CD4-positive, CD25-positive, alpha-beta regulatory T cell (primary cell): ENCODE results near the gene MMUT. TPM values are rescaled to one million over a fixed set of nuclear protein-coding genes. Genes with fewer than 3 reads are reported as not detected.
"Not testable (repeated sequence)": the region's sequence is repeated elsewhere in the genome, so short reads cannot be mapped to it uniquely, and the experiment has no call there.

Experiments
- ATAC-seq, 2 donors: fragments of 150-1000 bp; cut with Tn5 transposase; one replicate each; pipeline ENCODE4 v1.10.0; 2021; ENCODE audit warnings: low read depth in 2 of 2, moderate number of reproducible peaks in 2 of 2, moderate library complexity in 1 of 2
- DNase-seq, 3 donors: peaks; one replicate each; pipeline versions ENCODE4 v3.0.0 to v3.0.0-alpha.2; 2012 to 2022; ENCODE audit warnings: mixed read lengths in 1 of 3
- H3K27ac ChIP-seq: one replicate; pipeline ENCODE4 v1.7.0; 2013; ENCODE audit warnings: mild to moderate bottlenecking, low read length; ENCODE audit not compliant: insufficient read depth, poor library complexity, severe bottlenecking
- H3K27me3 ChIP-seq: one replicate; pipeline ENCODE4 v1.7.0; 2013; ENCODE audit warnings: low read length; ENCODE audit not compliant: control insufficient read depth, insufficient read depth
- H3K36me3 ChIP-seq: one replicate; pipeline ENCODE4 v1.7.0; 2013; ENCODE audit warnings: mild to moderate bottlenecking, low read length, moderate library complexity; ENCODE audit not compliant: control insufficient read depth, insufficient read depth
- H3K4me1 ChIP-seq: 2 replicates; pipeline ENCODE4 v1.7.0; 2013; ENCODE audit warnings: mild to moderate bottlenecking, low read length; ENCODE audit not compliant: insufficient read depth, control insufficient read depth, poor library complexity, severe bottlenecking
- H3K4me3 ChIP-seq: one replicate; pipeline ENCODE4 v1.7.0; 2013; ENCODE audit warnings: low read depth, mild to moderate bottlenecking, low read length, moderate library complexity
- H3K9me3 ChIP-seq, 2 experiments: 1 replicate in 1 of 2; 2 replicates in 1 of 2; pipeline ENCODE4 v1.7.0; 2013; ENCODE audit warnings: low read length in 2 of 2, mild to moderate bottlenecking in 1 of 2, moderate library complexity in 1 of 2; ENCODE audit not compliant: control insufficient read depth in 2 of 2
- H3K27ac Mint-ChIP-seq, 3 donors: one replicate each; pipeline ENCODE4 v1.8.0; 2020 to 2022; ENCODE audit warnings: mild to moderate bottlenecking in 3 of 3, mixed read lengths in 3 of 3, moderate library complexity in 2 of 3
- H3K27me3 Mint-ChIP-seq: one replicate; pipeline ENCODE4 v1.8.0; 2022; ENCODE audit warnings: mild to moderate bottlenecking, mixed read lengths
- H3K36me3 Mint-ChIP-seq: one replicate; pipeline ENCODE4 v1.8.0; 2020; ENCODE audit warnings: mixed read lengths
- H3K4me1 Mint-ChIP-seq, 4 donors: one replicate each; pipeline ENCODE4 v1.8.0; 2020 to 2022; ENCODE audit warnings: mixed read lengths in 4 of 4, mild to moderate bottlenecking in 1 of 4
- H3K4me3 Mint-ChIP-seq, 4 donors: one replicate each; pipeline ENCODE4 v1.8.0; 2020 to 2022; ENCODE audit warnings: mild to moderate bottlenecking in 4 of 4, mixed read lengths in 4 of 4, moderate library complexity in 3 of 4
- H3K9me3 Mint-ChIP-seq, 7 donors: one replicate each; pipeline ENCODE4 v1.8.0; 2020 to 2022; ENCODE audit warnings: mixed read lengths in 7 of 7, mild to moderate bottlenecking in 3 of 7, moderate library complexity in 2 of 7
- polyA plus RNA-seq, 4 donors: library from polyadenylated mRNA; unstranded; fragments of 300-500 nt; fragmentation: Illumina TruSeq; gene quantifications; one replicate each; pipeline ENCODE4 v1.2.3, GENCODE V29; 2021
- total RNA-seq: library from RNA; stranded (reverse); gene quantifications from one replicate; pipeline ENCODE4 v1.2.3, GENCODE V29; 2022

The MMUT gene
- total and polyA plus RNA-seq, 5 donors from 2014 or later = 8.2 to 17.0 (median 11.8) TPM

- no peaks in the 10 kb centered on the region for H3K27me3 Mint-ChIP-seq
- H3K4me1 Mint-ChIP-seq = no peaks in the 10 kb centered on the region
- no peaks in the 10 kb centered on the region for H3K27me3 ChIP-seq
- H3K4me3 Mint-ChIP-seq = no peak overlapping the region
- peaks cover 26% of the 10 kb centered on the region for H3K36me3 ChIP-seq
- DNase-seq (no peak), ATAC-seq (no peak)
- no peak overlapping the region for H3K4me3 ChIP-seq
- no peak overlapping the region for H3K27ac ChIP-seq
- H3K27ac Mint-ChIP-seq = no peak overlapping the region
- no peaks in the 10 kb centered on the region for H3K4me1 ChIP-seq
- peaks cover 56% of the 10 kb centered on the region for H3K36me3 Mint-ChIP-seq
- H3K9me3 Mint-ChIP-seq = no peaks in the 10 kb centered on the region
- H3K9me3 ChIP-seq = no peaks in the 10 kb centered on the region
Observed at GRCh38 chr6:49490633-49491032, 27.6 kb upstream of the MMUT start.

GRCh38 chr6:49483380-49483779 lies 20.3 kb upstream of the MMUT start:
- H3K27ac ChIP-seq, H3K27ac Mint-ChIP-seq, H3K9me3 Mint-ChIP-seq, H3K4me3 ChIP-seq, H3K9me3 ChIP-seq, H3K4me1 Mint-ChIP-seq, H3K27me3 ChIP-seq, H3K4me3 Mint-ChIP-seq, H3K4me1 ChIP-seq, ATAC-seq, DNase-seq, H3K36me3 ChIP-seq, H3K27me3 Mint-ChIP-seq: not testable (repeated sequence)
- H3K36me3 Mint-ChIP-seq = peaks cover 31% of the 10 kb centered on the region

- H3K27me3 ChIP-seq, H3K4me3 ChIP-seq, H3K4me3 Mint-ChIP-seq, H3K27ac Mint-ChIP-seq, H3K27ac ChIP-seq, H3K27me3 Mint-ChIP-seq, H3K4me1 Mint-ChIP-seq, H3K4me1 ChIP-seq, H3K9me3 ChIP-seq, H3K36me3 ChIP-seq, ATAC-seq, DNase-seq: not testable (repeated sequence)
- H3K9me3 Mint-ChIP-seq = peaks cover 0 to 12% (median 0%) of the 10 kb centered on the region in 7 donors
- H3K36me3 Mint-ChIP-seq = peaks cover 25% of the 10 kb centered on the region
Observed at GRCh38 chr6:49481846-49482245, 18.8 kb upstream of the MMUT start.

- H3K4me1 Mint-ChIP-seq = no peaks in the 10 kb centered on the region
- ATAC-seq (no peak), DNase-seq (no peak)
- Histone ChIP-seq H3K4me3 (no peak overlapping the region), H3K27ac (no peak overlapping the region), H3K9me3 (no peaks in the 10 kb centered on the region), H3K27me3 (no peaks in the 10 kb centered on the region), H3K4me1 (no peaks in the 10 kb centered on the region), H3K36me3 (no peaks in the 10 kb centered on the region)
- H3K27me3 Mint-ChIP-seq = no peaks in the 10 kb centered on the region
- no peak overlapping the region for H3K4me3 Mint-ChIP-seq
- H3K9me3 Mint-ChIP-seq = peaks cover 0 to 12% (median 0%) of the 10 kb centered on the region in 7 donors
- no peak overlapping the region for H3K27ac Mint-ChIP-seq
- H3K36me3 Mint-ChIP-seq = peaks cover 29% of the 10 kb centered on the region
Observed at GRCh38 chr6:49479308-49479970, 16.4 kb upstream of the MMUT start.

- not testable (repeated sequence) for H3K4me3 ChIP-seq, H3K4me1 ChIP-seq, H3K27ac Mint-ChIP-seq, H3K27me3 ChIP-seq, H3K27ac ChIP-seq, H3K4me1 Mint-ChIP-seq, H3K36me3 ChIP-seq, H3K27me3 Mint-ChIP-seq, H3K9me3 ChIP-seq, DNase-seq, ATAC-seq, H3K4me3 Mint-ChIP-seq
- Mint-ChIP-seq H3K36me3 (peaks cover 50% of the 10 kb centered on the region), H3K9me3 (peaks cover 0 to 12% (median 0%) of the 10 kb centered on the region in 7 donors)
Observed at GRCh38 chr6:49476564-49476963, 13.5 kb upstream of the MMUT start.

- ATAC-seq = no peak
- H3K27me3 Mint-ChIP-seq = no peaks in the 10 kb centered on the region
- no peak overlapping the region for H3K4me3 ChIP-seq
Observed at GRCh38 chr6:49468042-49468441, 5.0 kb upstream of the MMUT start.

GRCh38 chr6:49464691-49465090 lies 1.6 kb upstream of the MMUT start:
- peaks cover 20 to 60% (median 41%) of the 10 kb centered on the region in 4 donors for H3K4me1 Mint-ChIP-seq
- H3K27ac Mint-ChIP-seq = peak overlapping the region in 1 of 3 donors; percentile 100
- no peaks in the 10 kb centered on the region for H3K9me3 Mint-ChIP-seq
- no peaks in the 10 kb centered on the region for H3K27me3 Mint-ChIP-seq
- H3K36me3 ChIP-seq = no peaks in the 10 kb centered on the region
- no peak overlapping the region for H3K27ac ChIP-seq
- no peaks in the 10 kb centered on the region for H3K9me3 ChIP-seq
- peak overlapping the region; percentile 20 to 91 (median 66) for H3K4me3 Mint-ChIP-seq
- H3K4me3 ChIP-seq = peak overlapping the region; percentile 98
- ATAC-seq (no peak), DNase-seq (no peak)
- peaks cover 24% of the 10 kb centered on the region for H3K4me1 ChIP-seq
- H3K27me3 ChIP-seq = no peaks in the 10 kb centered on the region
- H3K36me3 Mint-ChIP-seq = peaks cover 4% of the 10 kb centered on the region

More at GRCh38 chr6:49468042-49468441, 5.0 kb upstream of the MMUT start:
- H3K9me3 Mint-ChIP-seq = no peaks in the 10 kb centered on the region
- H3K4me1 Mint-ChIP-seq = peaks cover 7 to 39% (median 24%) of the 10 kb centered on the region in 4 donors
- Histone ChIP-seq H3K27me3 (no peaks in the 10 kb centered on the region), H3K4me1 (peaks cover 12% of the 10 kb centered on the region), H3K9me3 (no peaks in the 10 kb centered on the region), H3K36me3 (peaks cover 8% of the 10 kb centered on the region), H3K27ac (no peak overlapping the region)
- no peak for DNase-seq
- H3K36me3 Mint-ChIP-seq = peaks cover 16% of the 10 kb centered on the region
- no peak overlapping the region for H3K27ac Mint-ChIP-seq
- H3K4me3 Mint-ChIP-seq = no peak overlapping the region

- Histone ChIP-seq H3K9me3 (no peaks in the 10 kb centered on the region), H3K36me3 (peaks cover 1% of the 10 kb centered on the region), H3K4me1 (peaks cover 24% of the 10 kb centered on the region), H3K4me3 (peak overlapping the region; percentile 98), H3K27me3 (no peaks in the 10 kb centered on the region), H3K27ac (peak overlapping the region; percentile 85)
- Mint-ChIP-seq H3K4me1 (peaks cover 10 to 70% (median 48%) of the 10 kb centered on the region in 4 donors), H3K36me3 (peaks cover 13% of the 10 kb centered on the region), H3K9me3 (no peaks in the 10 kb centered on the region), H3K27ac (peak overlapping the region; percentile 93 to 100 (median 97)), H3K4me3 (peak overlapping the region; percentile 91 to 96 (median 94)), H3K27me3 (no peaks in the 10 kb centered on the region)
- DNase-seq (no peak), ATAC-seq (no peak)
Observed at GRCh38 chr6:49463612-49463967, 537 bp upstream of the MMUT start.
